Activated CD8-positive, alpha-beta memory T cell treated with anti-CD3 and anti-CD28 coated beads, Interleukin-2, amount 50 U/mL, for 24 hours (primary cell): ENCODE measurements around the gene MLH1.
"Not testable (repeated sequence)": the region's sequence is repeated elsewhere in the genome, so short reads cannot be mapped to it uniquely, and the experiment has no call there.

Experiments used
- DNase-seq: peaks from one replicate; pipeline ENCODE4 v3.0.0-alpha.2; 2020; ENCODE audit errors: extremely low read depth

Gene MLH1

DNA sequence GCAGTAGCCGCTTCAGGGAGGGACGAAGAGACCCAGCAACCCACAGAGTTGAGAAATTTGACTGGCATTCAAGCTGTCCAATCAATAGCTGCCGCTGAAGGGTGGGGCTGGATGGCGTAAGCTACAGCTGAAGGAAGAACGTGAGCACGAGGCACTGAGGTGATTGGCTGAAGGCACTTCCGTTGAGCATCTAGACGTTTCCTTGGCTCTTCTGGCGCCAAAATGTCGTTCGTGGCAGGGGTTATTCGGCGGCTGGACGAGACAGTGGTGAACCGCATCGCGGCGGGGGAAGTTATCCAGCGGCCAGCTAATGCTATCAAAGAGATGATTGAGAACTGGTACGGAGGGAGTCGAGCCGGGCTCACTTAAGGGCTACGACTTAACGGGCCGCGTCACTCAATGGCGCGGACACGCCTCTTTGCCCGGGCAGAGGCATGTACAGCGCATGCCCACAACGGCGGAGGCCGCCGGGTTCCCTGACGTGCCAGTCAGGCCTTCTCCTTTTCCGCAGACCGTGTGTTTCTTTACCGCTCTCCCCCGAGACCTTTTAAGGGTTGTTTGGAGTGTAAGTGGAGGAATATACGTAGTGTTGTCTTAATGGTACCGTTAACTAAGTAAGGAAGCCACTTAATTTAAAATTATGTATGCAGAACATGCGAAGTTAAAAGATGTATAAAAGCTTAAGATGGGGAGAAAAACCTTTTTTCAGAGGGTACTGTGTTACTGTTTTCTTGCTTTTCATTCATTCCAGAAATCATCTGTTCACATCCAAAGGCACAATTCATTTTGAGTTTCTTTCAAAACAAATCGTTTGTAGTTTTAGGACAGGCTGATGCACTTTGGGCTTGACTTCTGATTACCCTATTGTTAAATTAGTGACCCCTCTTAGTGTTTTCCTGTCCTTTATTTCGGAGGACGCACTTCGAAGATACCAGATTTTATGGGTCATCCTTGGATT is at the start of gene MLH1:
Gene MLH1 (plus strand): TSS at position 193 of the 958 bp plus-strand sequence. CDS start 30 bp downstream, at position 223.
- DNase-seq: peak; percentile 99

DNA sequence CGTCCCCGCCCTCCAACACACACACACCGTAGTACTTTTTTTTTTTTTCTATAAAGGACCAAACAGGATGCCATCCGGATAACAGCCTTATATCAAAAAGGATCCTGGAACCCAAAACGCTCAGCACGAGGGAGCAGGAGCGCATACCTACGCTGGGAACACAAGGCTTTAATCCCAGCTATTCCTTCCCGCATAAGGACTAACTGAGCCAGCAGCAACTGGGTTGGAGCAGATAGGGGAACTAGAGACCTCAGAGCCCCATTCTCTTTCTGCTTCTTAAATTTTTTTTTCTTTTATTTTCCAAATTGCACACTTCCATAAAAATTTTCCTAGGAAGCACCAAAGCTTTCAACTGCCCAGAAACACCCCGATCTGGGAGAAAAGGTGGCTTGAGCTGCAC is 49.7 kb upstream of the MLH1 start:
- no peak for DNase-seq

DNA sequence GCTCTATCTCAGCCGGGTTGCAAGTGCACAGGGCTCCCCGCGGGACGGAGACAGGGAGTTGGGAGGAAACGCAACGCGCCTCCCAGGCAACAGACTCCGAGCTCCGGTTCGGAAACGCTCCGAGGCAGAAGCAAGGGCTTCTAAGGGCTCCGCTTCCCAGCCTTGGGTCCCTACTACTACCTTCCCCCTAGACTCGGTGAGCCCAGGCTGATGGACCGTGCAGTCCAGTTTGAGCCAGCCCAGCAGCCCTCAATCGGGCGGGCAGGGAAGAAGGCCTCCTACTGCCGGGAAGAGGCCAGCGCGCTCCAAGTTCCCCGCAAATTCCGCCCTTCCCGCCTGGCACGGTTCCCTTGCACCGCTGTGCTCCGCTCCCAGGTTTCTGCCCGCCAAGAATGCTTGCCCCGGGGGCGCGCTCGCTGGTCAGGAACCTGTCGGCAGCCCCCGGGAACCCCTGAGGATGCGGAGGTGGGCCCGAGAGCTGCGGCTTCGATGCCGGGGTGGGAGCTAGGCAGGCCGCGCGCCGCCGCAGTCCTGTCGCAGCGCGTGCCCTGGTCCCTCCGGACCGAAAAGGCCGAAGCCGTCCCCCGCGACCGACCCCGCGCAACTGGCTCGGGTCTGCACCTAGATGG is 49.2 kb upstream of the MLH1 start:
- DNase-seq: no peak

DNA sequence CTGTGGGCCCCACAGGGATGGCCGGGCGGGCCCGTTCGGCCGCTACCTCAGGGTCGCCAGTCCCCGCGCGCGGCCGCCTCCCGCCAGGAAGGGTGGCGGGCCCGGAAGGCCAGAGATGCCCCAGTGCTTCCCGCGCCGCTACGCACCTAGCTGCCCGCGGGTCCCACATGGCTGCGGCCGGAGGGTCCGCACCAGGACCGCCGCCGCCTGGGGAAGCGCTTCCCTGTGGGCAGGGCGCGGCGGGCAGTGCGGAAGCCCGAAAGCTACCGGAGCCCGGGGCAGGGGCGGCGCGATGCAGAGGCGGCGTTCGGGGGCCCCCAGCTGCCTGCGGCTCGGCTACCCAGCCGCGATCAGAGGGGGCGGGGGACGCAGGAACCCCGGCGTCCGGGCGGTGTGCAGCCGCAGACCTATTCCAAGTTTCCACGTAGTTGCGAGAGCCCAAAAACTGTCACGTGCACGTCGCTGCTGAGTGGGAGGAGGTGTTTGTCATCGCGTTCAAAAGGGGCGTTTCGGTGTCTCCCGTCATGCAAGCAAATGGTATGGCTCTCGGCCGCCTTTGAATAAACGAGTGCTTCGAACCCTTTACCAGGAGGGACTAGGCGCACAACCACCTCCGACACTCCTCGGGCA is 48.6 kb upstream of the MLH1 start, which contains the start of gene TRANK1:
Gene TRANK1 (minus strand): TSS at position 414 of the 630 bp plus-strand sequence. CDS start 245 bp downstream, at position 169.
- DNase-seq: peak; percentile 72

DNA sequence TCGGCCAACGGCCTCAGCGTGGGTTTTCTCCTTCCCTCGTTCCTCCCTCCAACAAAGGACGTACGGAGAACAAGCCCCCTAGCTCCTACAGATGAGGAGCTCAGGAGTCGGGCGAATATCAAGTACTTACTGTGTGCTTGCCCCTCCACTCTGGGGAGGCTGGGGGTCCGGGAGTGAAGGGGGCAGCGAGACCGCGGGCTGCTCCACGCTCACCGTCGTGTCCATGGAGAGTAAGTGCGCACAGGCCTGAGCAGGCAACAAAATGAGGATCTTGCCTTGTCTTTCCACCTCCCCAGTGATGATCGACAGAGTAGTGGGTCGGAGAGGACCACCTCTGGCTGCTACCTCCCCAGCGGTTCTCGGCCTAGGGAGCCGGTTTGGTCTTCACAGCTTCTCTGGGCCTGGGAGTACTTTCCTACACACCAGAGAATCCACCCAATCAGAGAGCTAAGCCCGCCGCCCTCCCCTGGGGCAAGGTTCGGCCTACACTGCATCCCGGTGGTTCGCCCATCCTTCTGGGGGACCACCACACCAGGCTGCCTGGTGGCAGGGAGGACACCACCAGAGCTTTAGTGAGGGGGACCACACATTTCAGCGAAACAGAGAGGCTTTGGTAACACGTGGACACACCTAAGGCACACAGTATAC is 47.9 kb upstream of the MLH1 start:
- DNase-seq: no peak

DNA sequence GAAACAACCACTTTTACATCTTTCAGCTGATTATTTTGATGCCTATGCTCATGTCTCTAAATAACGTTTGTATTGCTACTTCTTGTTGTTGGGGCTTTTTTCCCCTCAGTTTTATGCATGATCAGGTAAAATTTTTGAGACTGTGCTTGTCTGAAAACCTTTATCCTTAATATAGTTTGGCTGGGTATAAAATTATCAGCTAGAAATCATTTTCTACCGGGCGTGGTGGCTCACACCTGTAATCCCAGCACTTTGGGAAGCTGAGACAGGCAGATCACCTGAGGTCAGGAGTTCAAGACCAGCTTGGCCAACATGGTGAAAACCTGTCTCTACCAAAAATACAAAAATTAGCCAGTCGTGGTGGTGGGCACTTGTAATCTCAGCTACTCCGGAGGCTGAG is 45.5 kb upstream of the MLH1 start:
- not testable (repeated sequence) for DNase-seq

DNA sequence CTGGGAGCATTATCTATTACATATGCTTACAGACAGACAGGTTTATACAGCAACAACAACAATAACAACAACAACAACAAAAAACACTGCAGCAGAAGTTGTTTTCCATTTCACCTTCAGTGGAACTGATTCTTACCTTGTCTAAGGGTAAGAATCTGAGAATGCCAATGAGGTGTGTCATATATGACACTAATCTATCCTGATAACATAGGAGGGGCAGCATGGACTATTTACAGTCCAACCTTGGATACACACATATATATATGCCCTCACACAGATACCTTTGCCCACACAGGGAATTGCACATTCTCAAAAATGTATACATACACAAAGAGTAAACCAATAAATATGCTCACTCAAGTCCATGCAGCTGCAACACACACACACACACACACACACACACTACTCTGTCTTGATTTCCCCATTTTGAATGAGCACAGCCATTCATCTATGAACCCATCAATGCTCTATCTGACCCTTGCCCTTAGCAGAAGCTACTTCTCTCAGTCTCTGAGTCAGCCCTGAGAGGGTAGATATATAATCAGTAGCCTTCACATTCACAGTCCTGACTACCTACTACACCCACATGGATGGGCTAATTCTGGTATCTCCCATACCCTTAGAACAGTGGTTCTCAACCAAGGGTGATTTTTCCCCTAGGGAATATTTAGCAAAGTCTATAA is 38.7 kb upstream of the MLH1 start:
- no peak for DNase-seq

DNA sequence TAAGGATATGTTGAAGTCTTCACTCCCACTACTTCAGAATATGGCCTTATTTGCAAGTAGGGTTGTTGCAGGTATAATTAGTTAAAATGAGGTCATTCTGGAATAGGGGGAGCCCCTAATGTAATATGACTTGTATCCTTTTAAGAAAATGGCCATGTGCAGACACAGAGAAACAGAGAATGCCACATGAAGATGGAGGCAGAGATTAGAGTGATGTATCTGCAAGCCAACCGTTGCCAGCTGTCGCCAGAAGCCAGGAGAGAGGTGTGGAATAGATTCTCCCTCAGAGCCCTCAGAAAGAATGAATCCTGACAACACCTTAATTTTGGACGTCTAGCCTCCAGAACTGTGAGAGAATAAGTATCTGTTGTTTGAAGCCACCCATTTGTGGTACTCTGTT is 37.2 kb upstream of the MLH1 start:
- no peak for DNase-seq

DNA sequence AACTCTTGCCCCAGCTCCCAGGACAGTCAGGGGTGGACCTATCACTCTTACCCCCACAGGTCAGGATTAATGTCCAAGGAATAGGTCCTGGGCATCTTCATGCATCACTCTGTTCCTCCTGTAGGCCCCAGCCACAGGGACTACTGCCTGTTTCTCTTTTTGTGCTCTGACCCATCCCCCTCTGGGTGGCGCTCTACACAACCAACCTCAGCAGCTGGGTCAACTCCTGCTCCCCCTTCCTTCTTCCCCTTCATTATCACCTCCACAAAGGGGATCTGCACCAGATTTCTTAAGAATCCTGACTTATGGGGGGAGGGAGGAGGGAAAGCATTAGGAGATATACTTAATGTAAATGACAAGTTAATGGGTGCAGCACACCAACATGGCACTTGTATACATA is 36.3 kb upstream of the MLH1 start:
- no peak for DNase-seq

DNA sequence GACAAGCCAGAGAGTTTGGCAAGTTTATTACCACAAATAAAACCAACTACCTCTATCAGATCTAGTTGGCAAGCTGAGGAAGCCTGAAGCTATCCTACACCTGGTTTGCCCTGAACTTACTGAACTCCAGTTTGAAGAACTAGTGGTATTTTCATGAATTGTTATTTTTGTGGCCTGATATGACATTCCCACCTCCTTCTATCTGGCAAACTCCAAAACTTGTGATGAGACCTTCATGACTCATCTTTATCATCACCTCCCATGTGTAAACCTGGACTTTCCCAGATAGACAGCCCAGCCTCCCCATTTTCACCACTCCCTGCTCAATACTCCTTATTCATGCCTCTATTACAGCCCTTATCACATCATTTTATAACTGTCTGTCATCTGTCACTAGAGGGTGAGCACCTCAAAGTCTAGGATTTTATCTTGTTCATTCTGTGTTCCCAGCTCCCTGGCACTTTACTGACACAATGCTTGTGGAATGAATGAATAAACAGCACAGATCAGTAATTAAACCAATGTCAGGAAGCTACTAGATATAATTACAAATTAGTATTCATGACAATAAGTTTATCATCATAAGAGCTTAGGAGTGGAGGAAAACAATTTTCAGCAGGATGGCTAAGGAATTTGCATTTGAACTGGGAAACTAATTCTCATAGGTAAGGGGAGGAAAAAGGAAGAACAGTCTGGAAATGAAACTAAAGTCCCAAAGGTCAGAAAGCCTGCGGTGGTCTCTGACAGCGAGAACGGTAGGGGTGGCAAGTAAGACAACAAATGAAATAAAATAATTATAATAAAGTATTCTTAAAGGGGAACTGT is 35.2 kb upstream of the MLH1 start:
- no peak for DNase-seq

DNA sequence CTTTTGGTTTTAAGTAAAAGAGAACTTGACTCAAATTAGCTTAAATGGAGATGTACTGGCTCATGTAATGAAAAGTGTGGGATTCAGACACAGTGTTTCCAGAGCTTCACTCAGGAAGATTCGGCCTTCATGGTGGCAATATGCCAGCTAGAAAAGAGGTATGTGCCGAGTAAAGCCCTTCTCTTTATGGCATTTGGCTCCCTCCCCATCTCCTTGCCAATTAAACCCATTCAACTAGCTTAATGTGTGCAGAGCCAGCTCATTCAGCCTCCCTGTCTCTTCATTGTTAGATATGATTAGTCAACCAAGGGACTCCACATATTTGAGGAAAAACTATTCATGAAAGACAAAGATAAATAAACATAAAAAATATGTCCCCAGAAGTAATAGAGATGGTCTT is 33.5 kb upstream of the MLH1 start:
- no peak for DNase-seq

DNA sequence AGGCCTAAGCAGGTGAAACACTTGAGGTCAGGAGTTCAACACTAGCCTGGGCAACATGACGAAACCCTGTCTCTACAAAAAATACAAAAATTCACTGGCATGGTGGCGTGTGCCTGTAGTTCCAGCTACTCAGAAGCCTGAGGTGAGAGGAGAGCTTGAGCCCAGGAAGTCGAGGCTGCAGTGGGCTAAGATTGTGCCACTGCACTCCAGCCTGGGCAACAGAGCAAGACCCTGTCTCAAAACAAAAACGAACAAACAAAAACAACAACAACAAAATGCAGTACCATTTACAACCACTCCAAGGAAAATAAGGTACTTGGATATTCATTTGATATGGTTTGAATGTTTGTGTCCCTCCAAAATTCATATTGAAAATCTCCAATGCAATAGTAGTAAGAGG is 32.8 kb upstream of the MLH1 start:
- DNase-seq: no peak

DNA sequence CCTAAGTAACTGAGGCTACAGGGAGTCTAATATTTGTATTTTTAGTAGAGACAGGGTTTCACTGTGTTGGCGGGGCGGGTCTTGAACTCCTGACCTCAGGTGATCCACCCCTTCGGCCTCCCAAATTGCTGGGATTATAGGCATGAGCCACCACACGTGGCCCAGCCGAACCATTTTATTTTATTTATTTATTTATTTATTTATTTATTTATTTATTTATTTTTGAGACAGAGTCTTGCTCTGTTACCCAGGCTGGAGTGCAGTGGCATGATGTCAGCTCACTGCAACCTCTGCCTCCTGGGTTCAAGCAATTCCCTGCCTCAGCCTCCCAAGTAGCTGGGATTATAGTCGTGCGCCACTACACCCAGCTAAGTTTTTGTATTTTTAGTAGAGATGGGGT is 30.3 kb upstream of the MLH1 start:
- not testable (repeated sequence) for DNase-seq

DNA sequence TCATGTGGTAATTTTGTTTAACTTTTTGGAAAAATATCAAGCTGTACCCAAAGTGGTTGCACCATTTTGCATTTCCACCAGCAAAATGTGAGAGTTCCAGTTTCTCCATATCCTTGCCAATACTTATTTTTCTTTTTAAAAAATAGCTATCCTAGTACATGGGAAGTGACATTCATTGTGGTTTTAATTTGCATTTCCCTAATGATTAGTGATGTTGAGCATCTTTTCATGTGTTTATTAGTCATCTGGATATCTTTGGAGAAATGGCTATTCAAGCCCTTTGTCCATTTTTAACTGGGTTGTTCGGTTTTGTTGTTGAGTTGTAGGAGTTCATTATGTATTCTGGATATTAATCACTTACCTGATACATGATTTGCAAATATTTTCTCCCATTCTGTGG is 29.0 kb upstream of the MLH1 start:
- no peak for DNase-seq

DNA sequence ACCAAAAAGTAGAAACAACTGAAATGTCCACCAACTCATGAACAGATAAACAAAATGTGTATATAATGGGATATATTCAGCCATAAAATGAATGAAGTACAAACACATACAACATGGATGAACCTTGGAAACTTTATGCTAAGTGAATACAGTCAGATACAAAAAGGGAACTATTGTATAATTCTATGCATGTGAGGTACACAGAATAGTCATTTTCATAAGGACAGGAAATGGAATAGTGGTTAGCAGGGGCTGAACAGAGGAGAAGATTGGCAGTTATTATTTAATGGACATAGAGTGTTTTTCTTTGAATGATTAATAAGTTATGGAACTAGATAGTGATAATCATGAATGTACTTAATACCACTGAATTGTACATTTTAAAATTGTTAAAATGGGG is 28.5 kb upstream of the MLH1 start:
- no peak for DNase-seq

DNA sequence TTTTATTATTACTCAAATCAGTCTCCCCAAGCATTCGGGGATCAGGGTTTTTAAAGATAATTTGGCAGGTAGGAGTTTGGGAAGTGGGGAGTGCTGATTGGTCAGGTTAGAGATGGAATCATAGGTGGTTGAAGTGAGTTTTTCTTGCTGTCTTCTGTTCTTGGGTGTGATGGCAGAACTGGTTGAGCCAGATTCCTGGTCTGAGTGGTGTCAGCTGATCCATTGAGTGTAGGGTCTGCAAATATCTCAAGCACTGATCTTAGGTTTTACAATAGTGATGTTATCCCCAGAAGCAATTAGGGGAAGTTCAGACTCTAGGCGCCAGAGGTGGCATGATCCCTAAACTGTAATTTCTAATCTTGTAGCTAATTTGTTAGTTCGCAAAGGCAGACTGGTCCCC is 27.9 kb upstream of the MLH1 start:
- DNase-seq: no peak

DNA sequence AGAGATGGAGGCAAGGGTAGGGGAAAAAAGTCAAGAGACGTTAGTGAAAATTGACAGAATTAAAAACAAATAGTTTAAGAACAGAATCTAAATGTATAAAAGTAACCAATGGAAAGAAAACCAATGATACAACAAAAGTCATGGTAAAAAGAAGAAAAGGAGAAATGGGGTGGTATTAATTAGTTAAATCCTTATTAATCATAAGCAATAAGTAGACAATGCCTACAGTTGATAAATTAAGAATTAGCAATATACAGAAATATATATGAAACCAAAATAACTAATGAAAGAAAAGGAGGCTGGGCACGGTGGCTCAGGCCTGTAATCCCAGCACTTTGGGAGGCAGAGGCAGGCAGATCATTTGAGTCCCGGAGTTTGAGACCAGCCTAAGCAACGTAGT is 24.2 kb upstream of the MLH1 start:
- no peak for DNase-seq

DNA sequence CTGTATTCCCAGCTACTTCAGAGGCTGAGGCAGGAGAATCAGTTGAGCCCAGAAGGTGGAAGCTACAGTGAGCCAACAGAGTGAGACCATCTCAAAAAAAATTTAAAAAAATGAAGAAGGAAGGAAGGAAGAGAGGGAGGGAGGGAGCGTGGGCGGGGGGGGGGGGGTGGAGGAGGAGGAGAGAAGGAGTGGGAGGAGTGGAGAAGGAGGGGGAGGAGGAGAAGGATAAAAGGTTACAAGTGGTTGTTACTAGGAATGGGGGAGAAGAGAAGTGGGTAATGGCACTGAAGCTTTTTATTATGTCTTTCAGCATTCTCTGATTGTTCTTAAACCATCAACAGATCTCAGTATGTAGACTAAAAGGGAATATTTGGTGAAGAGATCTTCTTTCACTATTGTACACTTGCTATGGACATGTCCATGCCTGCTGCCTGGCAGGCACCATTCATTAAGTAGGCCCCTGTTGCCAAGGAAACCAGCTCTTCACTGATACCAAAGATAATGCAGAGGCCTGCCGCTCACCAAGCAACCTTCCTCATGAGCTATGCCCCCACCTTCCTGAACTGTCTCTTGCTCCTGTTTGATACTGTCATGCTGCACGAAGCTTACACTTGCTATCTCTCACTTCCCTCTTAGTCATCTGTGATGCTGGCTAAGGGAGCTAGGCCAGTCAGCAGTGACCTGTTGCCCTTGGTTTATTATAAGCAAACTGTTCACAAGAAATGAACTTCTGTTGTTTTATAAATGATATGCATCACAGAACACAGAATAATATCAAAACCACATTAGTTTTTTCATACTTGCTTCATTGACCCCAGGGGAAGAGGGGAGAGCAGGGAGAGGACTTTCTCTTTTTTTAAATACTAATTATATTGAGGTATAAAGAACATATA is 23.5 kb upstream of the MLH1 start:
- DNase-seq: no peak

DNA sequence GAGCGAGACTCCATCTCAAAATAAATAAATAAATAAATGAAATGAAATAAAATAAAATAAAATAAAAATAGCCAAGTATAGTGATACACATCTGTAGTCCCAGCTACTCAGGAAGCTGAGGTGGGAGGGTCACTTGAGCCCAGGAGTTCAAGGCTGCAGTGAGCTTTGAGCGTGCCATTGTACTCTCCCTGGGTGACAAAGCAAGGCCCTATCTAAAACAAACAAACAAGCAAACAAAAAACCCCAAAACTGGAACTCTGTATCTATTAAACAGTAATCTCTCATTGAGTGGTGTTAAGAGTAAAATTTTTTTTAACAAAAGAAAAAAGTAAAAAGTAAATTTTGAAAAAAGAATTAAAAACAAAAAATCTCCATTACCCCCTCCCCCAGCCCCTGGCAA is 21.2 kb upstream of the MLH1 start:
- no peak for DNase-seq

DNA sequence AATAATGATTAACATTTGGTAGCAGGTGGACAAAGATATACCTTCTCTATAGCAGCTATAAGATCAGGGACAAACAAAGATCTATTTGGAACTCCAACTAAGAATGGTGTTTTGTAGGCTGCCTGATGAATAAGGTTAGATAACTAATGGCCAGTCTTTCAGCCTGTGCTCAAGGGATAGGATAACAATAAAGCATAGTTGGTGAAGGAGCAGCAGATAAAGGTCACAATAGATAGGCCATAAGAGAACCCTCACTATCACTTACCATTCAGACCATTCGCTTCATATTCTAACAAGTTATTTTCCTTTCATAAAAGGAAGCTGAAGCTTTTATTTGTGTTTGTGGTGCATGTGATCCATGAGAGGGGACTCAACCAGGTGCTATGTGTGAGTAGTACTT is 20.2 kb upstream of the MLH1 start:
- DNase-seq: no peak
